Activated T-cell treated with anti-CD3 and anti-CD28 coated beads for 4 hours (primary cell): ENCODE data around the gene SCPEP1.

Experiments used
- DNase-seq: peaks from one replicate; pipeline ENCODE4 v3.0.0-alpha.2; 2020

SCPEP1 gene

DNA sequence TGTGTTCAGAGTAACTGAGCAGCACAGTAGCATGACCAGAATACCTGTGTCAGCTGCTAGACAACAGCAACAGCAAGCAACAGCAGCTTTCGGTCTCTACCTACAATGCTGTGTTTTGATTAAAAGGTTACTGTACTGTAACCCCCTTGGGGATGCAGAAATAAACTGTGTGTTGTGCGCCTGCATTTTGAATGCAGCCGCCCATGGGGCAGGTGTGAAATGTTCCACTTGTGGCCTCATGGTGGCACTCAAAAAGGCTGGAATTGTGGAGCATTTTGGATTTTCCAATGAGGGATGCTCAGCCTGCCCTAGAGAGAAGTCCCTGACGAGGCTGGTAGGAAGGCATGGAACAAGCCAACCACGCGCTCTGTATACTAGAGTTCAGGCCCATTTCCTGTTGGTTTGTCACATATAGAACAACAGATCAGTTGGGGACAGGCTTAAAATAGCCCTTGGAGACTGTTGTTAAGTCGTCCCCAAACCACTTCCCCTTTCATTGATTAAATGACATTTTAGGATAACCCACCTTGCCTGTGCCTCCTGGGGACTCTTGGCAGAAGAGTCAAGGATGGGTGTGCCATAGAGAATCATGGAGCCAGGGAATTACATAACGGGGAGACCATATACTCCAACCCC is 27.1 kb downstream of the SCPEP1 start:
- DNase-seq = no peak

- DNase-seq = no peak
These were observed 28.1 kb downstream of the SCPEP1 start for GRCh38 chr17:57006040-57006439.

DNA sequence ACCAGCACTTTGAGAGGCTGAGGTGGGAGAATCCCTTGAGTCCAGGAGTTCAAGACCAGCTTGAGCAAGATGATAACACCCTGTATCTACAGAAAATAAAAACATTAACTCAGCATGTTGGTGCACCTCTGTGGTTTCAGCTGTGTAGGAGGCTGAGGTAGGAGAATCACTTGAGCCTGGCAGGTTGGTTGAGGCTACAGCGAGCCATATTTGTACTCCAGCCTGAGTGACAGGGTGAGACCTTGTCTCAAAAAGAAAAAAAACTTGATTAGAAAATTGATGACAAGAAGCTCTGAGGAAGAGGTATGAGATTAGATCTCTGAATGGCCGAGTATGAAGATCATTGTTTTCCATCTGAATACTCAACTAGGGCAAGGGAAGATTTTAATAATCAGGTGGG is 31.0 kb downstream of the SCPEP1 start:
- DNase-seq = no peak

DNA sequence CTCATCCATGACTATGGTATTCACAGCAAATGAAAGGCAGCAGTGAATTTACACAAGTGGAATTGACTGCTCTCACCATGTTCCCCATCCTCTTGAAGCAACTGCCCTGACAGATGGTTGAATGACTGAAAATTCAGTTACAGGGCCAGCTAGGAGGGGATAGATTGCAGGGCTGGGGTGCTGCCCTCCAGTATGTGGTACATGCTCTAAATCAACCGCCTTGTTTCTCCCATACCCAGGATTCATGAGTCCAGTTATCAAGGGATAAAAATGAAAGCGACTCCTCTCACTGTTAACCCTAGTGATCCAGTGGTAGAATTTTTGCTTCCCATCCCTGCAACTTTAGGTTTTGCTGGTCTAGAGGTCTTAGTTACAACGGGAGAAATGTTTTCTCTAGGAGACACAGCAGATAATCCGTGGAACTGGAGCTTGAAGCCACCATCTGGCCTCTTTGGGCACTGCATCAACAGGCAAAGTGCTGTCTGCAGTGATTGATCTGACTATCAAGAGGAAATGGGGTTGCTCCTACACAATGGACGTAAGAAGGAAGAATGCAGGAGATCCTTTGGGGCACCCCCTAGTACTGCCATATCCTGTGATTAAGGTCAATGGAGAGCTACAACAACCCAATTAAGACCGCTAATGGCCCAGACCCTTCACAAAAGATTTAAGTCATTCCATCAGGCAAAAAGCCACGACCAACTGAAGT is 32.0 kb downstream of the SCPEP1 start:
- peak; percentile 27 for DNase-seq

DNA sequence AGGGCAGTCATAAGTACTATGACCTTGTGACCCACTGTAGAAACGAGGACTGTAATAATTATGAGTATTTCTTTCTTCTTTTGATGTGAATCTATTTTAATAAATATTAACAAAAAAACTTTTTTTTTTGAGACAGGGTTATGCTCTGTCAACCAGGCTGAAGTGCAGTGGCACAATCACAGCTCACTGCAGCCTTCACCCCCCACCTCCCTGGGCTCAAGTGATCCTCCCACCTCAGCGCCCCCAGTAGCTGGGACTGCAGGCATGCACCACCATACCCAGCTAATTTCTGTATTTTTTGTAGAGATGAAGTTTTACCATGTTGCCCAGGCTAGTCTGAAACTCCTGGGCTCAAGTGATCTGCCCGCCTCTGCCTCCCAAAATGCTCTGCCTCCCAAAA is 32.6 kb downstream of the SCPEP1 start:
- DNase-seq = no peak

DNA sequence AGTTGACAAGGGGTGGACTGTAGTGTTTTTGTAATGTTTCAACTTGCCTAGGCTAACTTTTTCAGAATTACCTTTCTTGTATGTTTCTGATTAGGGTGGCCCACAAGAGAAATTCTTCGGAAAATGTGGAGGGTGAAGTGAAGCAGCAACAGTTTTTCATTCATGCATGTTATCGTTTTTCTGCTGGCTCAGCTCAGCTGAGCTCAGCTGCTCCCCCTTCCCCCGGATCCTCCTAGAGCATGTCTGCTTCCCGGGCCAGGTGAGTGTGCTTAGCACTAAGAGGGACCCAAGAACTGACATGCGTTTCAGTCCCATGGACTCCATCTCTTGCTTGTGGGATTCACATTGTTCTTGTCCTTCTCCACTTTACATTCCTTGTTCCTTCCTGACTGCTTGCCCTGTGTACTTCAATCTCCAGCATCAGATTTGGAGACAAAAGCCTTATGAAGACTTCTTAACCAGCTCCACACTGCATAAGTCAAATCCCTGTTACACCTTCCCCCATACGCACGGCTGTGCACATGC is 33.6 kb downstream of the SCPEP1 start:
- no peak for DNase-seq

DNA sequence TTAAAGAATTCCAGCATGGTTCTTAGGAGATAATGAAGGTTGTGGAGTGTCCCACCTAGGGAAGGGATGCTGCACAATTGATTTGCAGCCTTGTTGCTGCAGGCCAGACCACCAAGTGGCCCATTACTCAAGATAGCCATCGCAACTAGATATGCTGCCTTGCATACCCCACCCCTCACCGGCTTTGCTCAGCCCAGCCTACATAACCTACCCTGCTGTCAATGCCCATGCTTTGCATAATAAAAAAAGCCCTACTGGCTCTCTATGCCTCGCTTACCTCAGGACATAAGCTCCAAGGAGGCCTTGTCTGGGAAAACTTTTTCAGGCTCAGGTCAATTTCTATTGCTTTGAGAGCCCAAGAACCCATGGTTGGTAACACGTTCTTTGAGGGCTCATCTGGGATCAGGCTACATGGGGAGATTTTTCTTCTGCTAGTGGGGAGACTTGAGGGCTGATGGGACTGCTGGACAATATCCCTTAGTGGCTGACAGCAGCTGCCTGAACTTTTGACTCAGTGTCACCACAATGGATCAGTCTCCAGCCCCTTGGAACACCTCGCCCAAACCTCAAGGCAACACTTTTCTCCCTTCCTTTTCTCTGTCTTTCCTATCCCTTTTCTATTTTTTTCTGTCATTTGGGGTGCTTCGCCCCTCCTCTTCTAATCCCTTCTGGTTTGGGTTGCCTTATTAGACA is 38.3 kb downstream of the SCPEP1 start:
- no peak for DNase-seq

DNA sequence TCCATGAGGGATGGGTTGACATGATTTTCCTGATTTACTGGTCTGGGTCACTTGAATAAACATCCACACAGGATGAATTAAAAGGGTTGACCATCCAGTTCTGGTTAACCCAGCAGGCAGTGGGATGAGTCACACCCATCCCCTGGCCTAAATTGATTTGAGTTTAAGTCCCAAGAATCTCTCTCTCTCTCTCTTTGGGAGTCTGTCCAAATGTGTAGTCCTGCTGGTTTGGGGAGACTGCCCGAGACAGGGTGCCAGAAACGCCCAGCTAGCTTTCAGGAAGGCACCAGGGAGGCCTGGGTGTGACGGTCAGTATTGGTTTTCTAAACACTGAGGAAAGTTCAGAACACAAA is 38.8 kb downstream of the SCPEP1 start:
- no peak for DNase-seq

GRCh38 chr17:57017625-57018024 is 39.7 kb downstream of the SCPEP1 start:
- no peak for DNase-seq

- no peak for DNase-seq
These were observed 42.3 kb downstream of the SCPEP1 start for GRCh38 chr17:57020208-57020607.

DNA sequence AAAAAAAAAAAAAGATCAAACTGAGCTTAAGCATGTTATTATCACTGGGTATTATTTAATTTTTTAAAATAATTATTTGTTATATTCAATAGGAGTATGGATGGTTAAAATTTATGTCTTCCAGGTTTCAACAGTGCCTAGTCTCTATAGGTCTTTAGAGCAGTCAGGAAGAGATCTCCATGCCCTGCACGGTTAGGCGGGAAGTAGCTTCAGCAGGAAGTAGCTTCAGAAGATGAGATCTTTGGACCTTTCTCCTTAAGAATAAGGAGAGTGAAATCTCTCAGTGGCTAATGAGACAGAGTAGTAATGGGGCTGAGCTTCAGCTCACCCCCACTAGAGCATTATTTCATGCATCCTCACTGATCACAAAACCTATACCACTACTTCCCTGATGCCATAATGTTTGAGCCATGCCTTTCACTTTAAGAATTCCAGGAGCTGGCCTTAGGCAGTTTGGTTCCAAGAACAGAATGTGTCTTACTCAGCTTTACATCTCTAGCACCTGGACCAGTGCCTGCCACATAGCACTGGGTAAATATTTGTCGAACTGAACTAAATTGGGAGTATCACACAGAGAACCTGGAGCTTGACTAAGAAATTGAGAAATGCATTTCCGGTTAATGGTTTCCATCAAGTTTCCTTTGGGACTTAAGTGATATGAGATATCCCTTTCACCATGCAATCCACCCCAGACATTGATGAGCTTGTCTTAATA is 43.5 kb downstream of the SCPEP1 start:
- no peak for DNase-seq

DNA sequence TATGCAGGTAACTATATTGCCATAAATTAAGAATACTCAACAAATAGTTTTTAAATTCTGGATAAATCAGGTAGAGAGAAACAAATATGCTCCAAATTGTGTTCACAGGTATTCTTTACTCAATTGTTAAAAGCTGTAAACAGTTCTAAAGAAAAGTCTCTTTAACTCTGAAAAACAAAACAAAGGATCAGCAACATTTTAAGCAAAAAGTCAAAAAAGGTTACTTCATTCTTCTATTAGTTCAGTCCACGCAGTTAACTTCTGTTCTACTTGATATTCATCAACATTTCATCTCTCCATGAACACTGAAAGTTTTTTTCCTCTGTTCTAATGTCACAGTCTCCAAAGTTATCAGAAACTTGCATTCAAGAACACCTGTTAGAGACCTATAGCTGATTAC is 47.9 kb downstream of the SCPEP1 start:
- DNase-seq = no peak

- no peak for DNase-seq
These were observed 49.9 kb downstream of the SCPEP1 start for GRCh38 chr17:57027852-57028251.

- no peak for DNase-seq
These were observed 54.4 kb downstream of the SCPEP1 start for GRCh38 chr17:57032343-57032742.

DNA sequence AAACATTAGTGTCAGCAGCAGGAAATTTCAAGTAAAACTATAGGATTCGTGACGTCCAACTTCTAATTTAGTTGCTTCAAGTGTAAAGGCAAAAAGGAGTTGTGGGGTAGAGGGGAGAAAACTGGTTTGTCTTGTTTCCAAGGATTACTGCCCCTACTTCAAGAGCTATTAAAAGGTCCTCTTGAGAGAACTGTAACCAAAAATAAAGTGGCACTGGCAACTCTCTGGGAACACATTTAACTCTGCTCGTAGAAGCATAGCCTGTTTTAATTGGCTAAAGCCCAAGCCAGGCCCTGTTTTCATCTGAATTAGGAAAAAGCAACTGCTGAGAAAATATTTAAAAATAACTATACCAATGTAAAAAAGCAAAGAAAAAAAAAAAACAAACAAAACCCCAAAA is 55.4 kb downstream of the SCPEP1 start:
- no peak for DNase-seq

DNA sequence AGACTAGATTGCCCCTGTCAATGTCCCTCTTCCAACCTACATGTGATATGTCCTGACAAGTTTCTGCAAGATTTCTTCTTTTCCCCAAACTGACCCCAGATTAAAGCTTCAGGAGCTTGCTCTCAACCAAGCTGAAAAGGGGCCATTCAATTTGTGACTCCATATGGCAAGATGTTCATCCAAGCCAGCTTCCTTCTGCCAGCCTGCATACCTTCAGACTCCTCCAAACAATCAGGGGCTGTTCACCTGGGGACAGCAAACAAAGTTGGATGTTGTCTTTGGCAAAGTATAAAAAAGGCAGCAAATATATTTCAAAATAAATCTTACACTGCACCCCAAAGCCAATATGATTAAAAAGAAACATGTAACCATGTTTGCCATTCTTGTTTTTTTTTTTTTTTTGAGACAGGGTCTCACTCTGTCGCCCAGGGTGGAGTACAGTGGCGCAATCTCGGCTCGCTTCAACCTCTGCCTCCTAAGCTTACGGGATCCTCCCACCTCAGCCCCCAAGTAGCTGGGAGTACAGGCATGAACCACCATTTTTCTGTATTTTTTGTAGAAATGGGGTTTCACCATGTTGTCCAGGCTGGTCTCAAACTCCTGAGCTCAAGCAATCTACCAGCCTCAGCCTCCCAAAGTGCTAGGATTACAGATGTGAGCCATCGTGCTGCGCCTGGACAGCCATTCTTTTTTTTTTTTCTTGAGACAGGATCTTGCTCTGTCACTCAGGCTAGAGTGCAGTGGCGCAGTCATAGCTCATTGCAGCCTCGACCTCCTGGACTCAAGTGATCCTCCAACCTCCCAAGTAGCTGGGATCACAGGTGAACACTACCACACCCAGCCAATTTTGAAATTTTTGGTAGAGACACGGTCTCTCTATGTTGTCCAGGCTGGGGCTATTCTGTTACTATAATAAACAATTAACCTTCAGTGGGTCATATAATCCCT is 57.1 kb downstream of the SCPEP1 start:
- no peak for DNase-seq

DNA sequence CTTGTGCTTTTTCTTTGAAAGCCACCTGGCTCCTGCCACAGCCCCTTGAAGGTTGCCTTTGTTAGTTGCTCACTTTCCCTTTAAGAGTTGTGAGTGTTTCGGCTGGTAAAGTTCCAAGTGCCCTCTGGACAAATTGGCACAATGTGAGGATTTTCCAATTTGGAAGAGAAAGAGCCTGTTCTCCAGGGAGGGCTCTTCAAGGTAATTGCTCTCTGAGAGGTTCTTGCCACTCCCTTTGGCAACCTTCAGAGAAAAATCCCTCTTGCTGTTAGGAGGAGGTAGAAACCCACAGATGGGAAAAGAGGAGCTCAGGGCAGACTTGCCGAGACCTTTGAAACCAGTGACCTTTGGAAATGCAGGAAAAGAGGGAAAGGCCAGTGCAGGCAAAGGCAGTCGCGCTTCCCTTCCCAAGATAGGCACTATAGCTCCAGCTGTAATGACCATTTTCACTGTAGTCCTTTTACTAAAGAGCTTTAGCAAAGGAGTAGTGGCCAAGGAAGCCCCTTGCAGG is 58.1 kb downstream of the SCPEP1 start:
- DNase-seq = no peak

DNA sequence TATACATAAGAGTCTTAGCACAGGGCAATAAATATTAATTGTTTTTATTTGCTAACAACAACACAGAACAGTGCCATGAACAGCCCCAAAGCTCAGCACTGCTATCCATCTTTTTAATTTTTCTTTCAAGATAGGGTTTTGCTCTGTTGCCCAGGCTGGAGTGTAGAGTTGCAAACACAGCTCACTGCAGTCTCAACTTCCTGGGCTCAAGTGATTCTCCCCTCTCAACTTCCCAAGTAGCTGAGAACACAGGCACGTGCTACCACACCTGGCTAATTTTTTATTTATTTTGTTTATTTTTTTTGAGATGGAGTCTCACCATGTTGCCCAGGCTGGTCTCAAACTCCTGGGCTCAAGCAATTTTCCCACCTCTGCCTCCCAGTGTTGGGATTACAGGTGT is 59.5 kb downstream of the SCPEP1 start:
- no peak for DNase-seq

- no peak for DNase-seq
These were observed 60.6 kb downstream of the SCPEP1 start for GRCh38 chr17:57038486-57038885.

DNA sequence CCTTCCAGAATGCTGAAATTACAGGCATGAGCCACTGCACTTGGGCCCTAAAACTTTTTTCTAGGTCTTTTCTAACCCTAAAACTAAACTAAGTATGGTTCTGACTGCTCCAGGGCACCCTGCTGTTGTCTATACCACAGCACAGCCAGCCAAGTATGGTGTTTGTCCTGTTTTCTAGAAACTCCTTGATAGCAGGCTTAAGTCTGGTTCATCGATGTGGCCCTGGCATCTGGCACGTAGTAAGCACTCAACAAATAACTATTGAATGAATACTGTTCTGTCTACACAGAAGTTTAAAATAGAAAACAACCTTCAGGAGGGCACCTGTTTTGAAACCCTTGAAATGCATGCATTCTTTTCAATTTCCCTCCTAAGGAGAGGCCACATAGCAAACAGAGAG is 62.6 kb downstream of the SCPEP1 start:
- no peak for DNase-seq

GRCh38 chr17:57043276-57043675 is 65.3 kb downstream of the SCPEP1 start:
- DNase-seq = no peak
